Measurements from ENCODE around the gene DHCR7.

DNA sequence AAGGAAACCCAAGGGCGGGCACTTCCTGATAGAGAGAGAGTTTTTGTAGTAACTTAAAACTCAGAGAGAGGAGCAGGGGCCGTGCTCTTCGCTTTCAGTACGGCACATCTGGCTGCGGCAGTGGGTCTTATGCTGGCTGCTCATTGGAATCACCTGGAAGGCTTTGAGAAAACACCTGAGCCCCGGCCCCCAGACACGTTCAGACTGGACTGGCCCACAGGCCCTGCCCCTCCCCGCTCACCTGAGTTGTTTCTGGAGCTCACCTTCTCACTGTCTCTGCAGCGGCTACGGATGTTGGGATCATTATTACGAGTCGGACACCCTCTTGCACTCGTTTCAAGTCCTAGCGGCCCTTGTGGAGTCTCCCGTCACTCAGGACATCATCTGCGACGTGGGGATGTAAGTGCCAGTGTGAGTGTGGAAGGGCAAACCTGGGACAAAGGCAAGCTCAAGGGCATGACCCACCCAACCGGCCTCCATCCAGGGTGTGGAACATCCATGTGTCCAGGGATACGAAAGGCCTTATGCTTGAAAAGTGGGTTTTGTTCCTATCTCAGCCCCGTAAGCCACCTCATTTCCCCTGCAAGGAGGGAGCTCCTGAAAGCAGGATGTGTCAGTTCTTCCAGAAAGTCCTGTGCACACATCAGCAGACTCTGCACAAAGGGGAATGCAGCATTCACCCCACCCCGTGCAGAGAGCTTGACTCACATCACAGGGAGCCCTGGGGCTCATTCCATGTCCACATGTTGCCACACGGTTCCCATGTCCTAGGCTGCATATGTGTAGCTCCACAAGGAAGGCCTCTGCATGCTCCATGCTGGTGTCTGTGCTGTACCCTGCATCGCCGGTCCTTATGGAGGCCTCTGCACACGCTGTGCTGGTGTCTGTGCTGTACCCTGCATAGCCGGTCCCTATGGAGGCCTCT, 10.2 kb upstream of the DHCR7 start:
- TF ChIP-seq, protein P1, sequence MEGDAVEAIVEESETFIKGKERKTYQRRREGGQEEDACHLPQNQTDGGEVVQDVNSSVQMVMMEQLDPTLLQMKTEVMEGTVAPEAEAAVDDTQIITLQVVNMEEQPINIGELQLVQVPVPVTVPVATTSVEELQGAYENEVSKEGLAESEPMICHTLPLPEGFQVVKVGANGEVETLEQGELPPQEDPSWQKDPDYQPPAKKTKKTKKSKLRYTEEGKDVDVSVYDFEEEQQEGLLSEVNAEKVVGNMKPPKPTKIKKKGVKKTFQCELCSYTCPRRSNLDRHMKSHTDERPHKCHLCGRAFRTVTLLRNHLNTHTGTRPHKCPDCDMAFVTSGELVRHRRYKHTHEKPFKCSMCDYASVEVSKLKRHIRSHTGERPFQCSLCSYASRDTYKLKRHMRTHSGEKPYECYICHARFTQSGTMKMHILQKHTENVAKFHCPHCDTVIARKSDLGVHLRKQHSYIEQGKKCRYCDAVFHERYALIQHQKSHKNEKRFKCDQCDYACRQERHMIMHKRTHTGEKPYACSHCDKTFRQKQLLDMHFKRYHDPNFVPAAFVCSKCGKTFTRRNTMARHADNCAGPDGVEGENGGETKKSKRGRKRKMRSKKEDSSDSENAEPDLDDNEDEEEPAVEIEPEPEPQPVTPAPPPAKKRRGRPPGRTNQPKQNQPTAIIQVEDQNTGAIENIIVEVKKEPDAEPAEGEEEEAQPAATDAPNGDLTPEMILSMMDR (IDR thresholded peaks at IDR 0.05; ENCODE audit: poor library complexity) = no peak
- no peak for TF ChIP-seq EZH2 (IDR thresholded peaks at IDR 0.05; ENCODE audit: borderline replicate concordance)

Data from hepatocyte (in vitro differentiated cells).